ENCODE results near the gene CYP19A1.

- no peak for TF ChIP-seq ATF7 (IDR thresholded peaks at IDR 0.05; ENCODE audit: low read depth)
- no peak for TF ChIP-seq ESRRA (IDR thresholded peaks at IDR 0.05; ENCODE audit: low read length)
- TF ChIP-seq NR2C2 (IDR thresholded peaks at IDR 0.05; ENCODE audit: borderline replicate concordance, control insufficient read depth, insufficient read length, low read depth), result no peak
- no peak for TF ChIP-seq GABPA (IDR thresholded peaks at IDR 0.05; ENCODE audit: low read depth)
- no peak for TF ChIP-seq POLR2AphosphoS5 (IDR thresholded peaks at IDR 0.05; ENCODE audit: low read length)
- TF ChIP-seq, protein P1, sequence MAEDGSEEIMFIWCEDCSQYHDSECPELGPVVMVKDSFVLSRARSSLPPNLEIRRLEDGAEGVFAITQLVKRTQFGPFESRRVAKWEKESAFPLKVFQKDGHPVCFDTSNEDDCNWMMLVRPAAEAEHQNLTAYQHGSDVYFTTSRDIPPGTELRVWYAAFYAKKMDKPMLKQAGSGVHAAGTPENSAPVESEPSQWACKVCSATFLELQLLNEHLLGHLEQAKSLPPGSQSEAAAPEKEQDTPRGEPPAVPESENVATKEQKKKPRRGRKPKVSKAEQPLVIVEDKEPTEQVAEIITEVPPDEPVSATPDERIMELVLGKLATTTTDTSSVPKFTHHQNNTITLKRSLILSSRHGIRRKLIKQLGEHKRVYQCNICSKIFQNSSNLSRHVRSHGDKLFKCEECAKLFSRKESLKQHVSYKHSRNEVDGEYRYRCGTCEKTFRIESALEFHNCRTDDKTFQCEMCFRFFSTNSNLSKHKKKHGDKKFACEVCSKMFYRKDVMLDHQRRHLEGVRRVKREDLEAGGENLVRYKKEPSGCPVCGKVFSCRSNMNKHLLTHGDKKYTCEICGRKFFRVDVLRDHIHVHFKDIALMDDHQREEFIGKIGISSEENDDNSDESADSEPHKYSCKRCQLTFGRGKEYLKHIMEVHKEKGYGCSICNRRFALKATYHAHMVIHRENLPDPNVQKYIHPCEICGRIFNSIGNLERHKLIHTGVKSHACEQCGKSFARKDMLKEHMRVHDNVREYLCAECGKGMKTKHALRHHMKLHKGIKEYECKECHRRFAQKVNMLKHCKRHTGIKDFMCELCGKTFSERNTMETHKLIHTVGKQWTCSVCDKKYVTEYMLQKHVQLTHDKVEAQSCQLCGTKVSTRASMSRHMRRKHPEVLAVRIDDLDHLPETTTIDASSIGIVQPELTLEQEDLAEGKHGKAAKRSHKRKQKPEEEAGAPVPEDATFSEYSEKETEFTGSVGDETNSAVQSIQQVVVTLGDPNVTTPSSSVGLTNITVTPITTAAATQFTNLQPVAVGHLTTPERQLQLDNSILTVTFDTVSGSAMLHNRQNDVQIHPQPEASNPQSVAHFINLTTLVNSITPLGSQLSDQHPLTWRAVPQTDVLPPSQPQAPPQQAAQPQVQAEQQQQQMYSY (CRISPR knock-in tag; IDR thresholded peaks at IDR 0.05), result no peak
- TF ChIP-seq, protein P2, sequence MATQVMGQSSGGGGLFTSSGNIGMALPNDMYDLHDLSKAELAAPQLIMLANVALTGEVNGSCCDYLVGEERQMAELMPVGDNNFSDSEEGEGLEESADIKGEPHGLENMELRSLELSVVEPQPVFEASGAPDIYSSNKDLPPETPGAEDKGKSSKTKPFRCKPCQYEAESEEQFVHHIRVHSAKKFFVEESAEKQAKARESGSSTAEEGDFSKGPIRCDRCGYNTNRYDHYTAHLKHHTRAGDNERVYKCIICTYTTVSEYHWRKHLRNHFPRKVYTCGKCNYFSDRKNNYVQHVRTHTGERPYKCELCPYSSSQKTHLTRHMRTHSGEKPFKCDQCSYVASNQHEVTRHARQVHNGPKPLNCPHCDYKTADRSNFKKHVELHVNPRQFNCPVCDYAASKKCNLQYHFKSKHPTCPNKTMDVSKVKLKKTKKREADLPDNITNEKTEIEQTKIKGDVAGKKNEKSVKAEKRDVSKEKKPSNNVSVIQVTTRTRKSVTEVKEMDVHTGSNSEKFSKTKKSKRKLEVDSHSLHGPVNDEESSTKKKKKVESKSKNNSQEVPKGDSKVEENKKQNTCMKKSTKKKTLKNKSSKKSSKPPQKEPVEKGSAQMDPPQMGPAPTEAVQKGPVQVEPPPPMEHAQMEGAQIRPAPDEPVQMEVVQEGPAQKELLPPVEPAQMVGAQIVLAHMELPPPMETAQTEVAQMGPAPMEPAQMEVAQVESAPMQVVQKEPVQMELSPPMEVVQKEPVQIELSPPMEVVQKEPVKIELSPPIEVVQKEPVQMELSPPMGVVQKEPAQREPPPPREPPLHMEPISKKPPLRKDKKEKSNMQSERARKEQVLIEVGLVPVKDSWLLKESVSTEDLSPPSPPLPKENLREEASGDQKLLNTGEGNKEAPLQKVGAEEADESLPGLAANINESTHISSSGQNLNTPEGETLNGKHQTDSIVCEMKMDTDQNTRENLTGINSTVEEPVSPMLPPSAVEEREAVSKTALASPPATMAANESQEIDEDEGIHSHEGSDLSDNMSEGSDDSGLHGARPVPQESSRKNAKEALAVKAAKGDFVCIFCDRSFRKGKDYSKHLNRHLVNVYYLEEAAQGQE (IDR thresholded peaks at IDR 0.05; ENCODE audit: low read depth, low read length), result no peak
- no peak for TF ChIP-seq BCL11A (IDR thresholded peaks at IDR 0.05; ENCODE audit: low read depth, low read length)
- TF ChIP-seq MTA2 (IDR thresholded peaks at IDR 0.05; ENCODE audit: low read depth), result no peak
- no peak for TF ChIP-seq TCF12 (IDR thresholded peaks at IDR 0.05; ENCODE audit: low read depth, low read length)
- no peak for TF ChIP-seq HDAC2 (IDR thresholded peaks at IDR 0.05)
- TF ChIP-seq NFIC (IDR thresholded peaks at IDR 0.05; ENCODE audit: low read depth, low read length), result no peak
- TF ChIP-seq ZNF274 (IDR thresholded peaks at IDR 0.05; ENCODE audit: insufficient read depth, insufficient read length), result no peak
- TF ChIP-seq MLLT1 (IDR thresholded peaks at IDR 0.05), result no peak
These were observed 59.0 kb downstream of the CYP19A1 start for GRCh38 chr15:51279391-51279790.
